HepG2 (cell line): Measurements from ENCODE around the gene OST4. TPM values are rescaled to one million over a fixed set of nuclear protein-coding genes. Genes with fewer than 3 reads are reported as not detected.

Source experiments
- ATAC-seq: fragments of 200-7000 bp; cut with Tn5 transposase; 3 replicates; pipeline ENCODE4 v1.9.1; 2020; ENCODE audit warnings: mild to moderate bottlenecking, moderate library complexity
- BruUV-seq: library from RNA; stranded (reverse); fragments of 400-500 nt; replicated peaks from 2 replicates; lab custom pipeline; 2021; lab: Mats Ljungman, UMichigan
- CTCF ChIA-PET: fragments of 300-600 bp; formaldehyde crosslinking; extraction: SDS; loops from one replicate; lab custom pipeline; 2021; ENCODE audit warnings: low total read pairs, inconsistent platforms, low intra/inter-chr PET ratio; lab: Yijun Ruan, JAX
- POLR2A ChIA-PET: fragments of 350-600 bp; sonication (Branson Sonifier 250); formaldehyde crosslinking; loops from one replicate; lab custom pipeline; 2020; ENCODE audit warnings: antibody characterized with exemption, inconsistent platforms; lab: Yijun Ruan, JAX
- DNase-seq: peaks from one replicate; pipeline ENCODE4 v3.0.0-alpha.2; 2015; ENCODE audit warnings: low spot score
- FAIRE-seq: peaks from 3 replicates; lab custom pipeline; 2011; peaks lifted over from hg19 to GRCh38; lab: Jason Lieb, UNC
- H2AFZ ChIP-seq: one replicate; pipeline ENCODE4 v1.6.1; 2011; ENCODE audit warnings: low read length, inconsistent platforms
- H3K27ac ChIP-seq: fragments of 300-600 bp; 3 replicates; pipeline ENCODE4 v1.8.0; 2011; ENCODE audit warnings: mixed run types, mild to moderate bottlenecking, mixed read lengths, low read length, inconsistent platforms; ENCODE audit not compliant: insufficient read depth; ENCODE audit errors: extremely low read length
- H3K27me3 ChIP-seq, 2 experiments: fragments of 200-600 bp in 1 of 2; 2 replicates in 1 of 2; 3 replicates in 1 of 2; pipeline versions ENCODE4 v1.6.0 to v1.8.0; 2011; ENCODE audit warnings: low read length in 2 of 2, mild to moderate bottlenecking in 2 of 2, moderate library complexity in 2 of 2, inconsistent platforms in 1 of 2; ENCODE audit not compliant: insufficient read depth in 2 of 2, control insufficient read depth in 1 of 2
- H3K36me3 ChIP-seq, 2 experiments: fragments of 200-600 bp in 1 of 2; replicated peaks in 1 of 2; 2 replicates in 1 of 2; 3 replicates in 1 of 2; pipeline versions ENCODE4 v1.5.1 to v1.8.0; 2011; ENCODE audit warnings: low read length in 2 of 2, inconsistent platforms in 1 of 2; ENCODE audit not compliant: insufficient read depth in 2 of 2, control insufficient read depth in 1 of 2
- H3K4me1 ChIP-seq: 2 replicates; pipeline ENCODE4 v1.5.1; 2012; ENCODE audit warnings: low read length, inconsistent platforms; ENCODE audit not compliant: insufficient read depth
- H3K4me2 ChIP-seq: 2 replicates; pipeline ENCODE4 v1.6.0; 2011; ENCODE audit warnings: low read depth, low read length, inconsistent platforms
- H3K4me3 ChIP-seq, 3 experiments: fragments of 200-600 bp in 1 of 3; sonication (generic), shearing (Covaris generic) in 1 of 3; replicated peaks in 1 of 3; 2 replicates each; pipeline ENCODE4 v1.5.1; 2011 to 2016; ENCODE audit warnings: low read length in 3 of 3, inconsistent platforms in 2 of 3, low read depth in 2 of 3, mild to moderate bottlenecking in 2 of 3, control low read depth in 1 of 3, mixed read lengths in 1 of 3; ENCODE audit not compliant: insufficient read depth in 1 of 3
- H3K79me2 ChIP-seq: one replicate; pipeline ENCODE4 v1.6.1; 2011; ENCODE audit warnings: low read length, inconsistent platforms; ENCODE audit not compliant: insufficient read depth
- H3K9ac ChIP-seq: 2 replicates; pipeline ENCODE4 v1.6.0; 2011; ENCODE audit warnings: mild to moderate bottlenecking, low read depth, low read length, inconsistent platforms; ENCODE audit not compliant: insufficient read depth
- H3K9me3 ChIP-seq: 2 replicates; pipeline ENCODE4 v1.5.1; 2012; ENCODE audit warnings: mild to moderate bottlenecking, low read length
- H4K20me1 ChIP-seq: 2 replicates; pipeline ENCODE4 v1.6.0; 2011; ENCODE audit warnings: inconsistent platforms, mild to moderate bottlenecking, low read length, moderate library complexity; ENCODE audit not compliant: insufficient read depth
- BRF2 ChIP-seq: sonication (generic); formaldehyde crosslinking; IDR thresholded peaks from 2 replicates; pipeline ENCODE4 v1.8.1; 2022; ENCODE audit warnings: mild to moderate bottlenecking, missing genetic modification reagents
- ETS1 ChIP-seq: sonication (generic); formaldehyde crosslinking; IDR thresholded peaks from 2 replicates; pipeline ENCODE4 v1.4.0; 2020; ENCODE audit warnings: missing genetic modification reagents
- FOXC1 ChIP-seq: sonication (generic); formaldehyde crosslinking; IDR thresholded peaks from 2 replicates; pipeline ENCODE4 v1.8.0; 2022; ENCODE audit warnings: mild to moderate bottlenecking, missing genetic modification reagents, borderline replicate concordance
- HDAC1 ChIP-seq: sonication (generic); formaldehyde crosslinking; IDR thresholded peaks from 2 replicates; pipeline ENCODE4 v1.5.1; 2020; ENCODE audit warnings: mild to moderate bottlenecking, missing genetic modification reagents
- HDAC6 ChIP-seq: fragments of 200-600 bp; sonication (generic); IDR thresholded peaks from 2 replicates; pipeline ENCODE4 v1.7.0; 2017; ENCODE audit warnings: mild to moderate bottlenecking, antibody characterized with exemption, low read length, low read depth
- KDM4B ChIP-seq: sonication (generic); formaldehyde crosslinking; IDR thresholded peaks from 2 replicates; pipeline ENCODE4 v1.4.0; 2020; ENCODE audit warnings: missing genetic modification reagents
- SP140L ChIP-seq: sonication (generic); formaldehyde crosslinking; IDR thresholded peaks from 2 replicates; pipeline ENCODE4 v1.4.0; 2020; ENCODE audit warnings: missing genetic modification reagents, borderline replicate concordance
- ZFP1 ChIP-seq: IDR thresholded peaks from 2 replicates; pipeline ENCODE4 v1.6.1; 2016
- ZNF317 ChIP-seq: sonication (generic); formaldehyde crosslinking; IDR thresholded peaks from 2 replicates; pipeline ENCODE4 v1.5.0; 2020; ENCODE audit warnings: mild to moderate bottlenecking, missing genetic modification reagents
- ZNF430 ChIP-seq: sonication (generic); formaldehyde crosslinking; IDR thresholded peaks from 2 replicates; pipeline ENCODE4 v1.9.0; 2021; ENCODE audit warnings: mild to moderate bottlenecking, missing genetic modification reagents
- WGBS: methylation state at CpG from one replicate; pipeline ENCODE4 v1.1.6; 2017; ENCODE audit warnings: low lambda C conversion rate; 5-methylcytosine and 5-hydroxymethylcytosine counted together
- in situ Hi-C: cut with HindIII; loops from 2 replicates; pipeline ENCODE4 v1.10.0; 2017; ENCODE audit warnings: low pct_unique_long_range_greater_than_20kb; ENCODE audit not compliant: extremely low pct_ligation_motif_present
- intact Hi-C: fragments of 100-400 bp; cut with micrococcal nuclease; formaldehyde crosslinking; loops from one replicate; pipeline ENCODE4 v1.10.0; 2022; ENCODE audit not compliant: unreplicated experiment
- polyA plus RNA-seq, 8 experiments: library from polyadenylated mRNA; depleted of rRNA in 3 of 8; stranded (reverse) in 7 of 8; unstranded in 1 of 8; fragments of >200 nt; fragmentation: Illumina TruSeq in 4 of 8; extraction: Trizol in 4 of 8; gene quantifications; 2 replicates each; pipeline versions ENCODE4 v1.2.1 to v1.2.3, GENCODE V29; 2011 to 2016; ENCODE audit warnings: low read depth in 4 of 8, missing spikeins in 1 of 8, mixed read lengths in 1 of 8; ENCODE audit not compliant: insufficient read depth in 1 of 8
- total RNA-seq, 5 experiments: library from RNA; depleted of rRNA; stranded (reverse); fragments of >200 nt; fragmentation: Illumina TruSeq; extraction: Trizol; gene quantifications; 2 replicates each; pipeline ENCODE4 v1.2.3, GENCODE V29; 2016; ENCODE audit warnings: low read depth in 1 of 5
- TF ChIP-seq, protein P1 (sequence below): sonication (generic); formaldehyde crosslinking; IDR thresholded peaks from 2 replicates; pipeline ENCODE4 v1.4.0; 2020; ENCODE audit warnings: missing genetic modification reagents, borderline replicate concordance
- TF ChIP-seq, protein P2 (sequence below): sonication (generic); formaldehyde crosslinking; IDR thresholded peaks from 2 replicates; pipeline ENCODE4 v1.4.0; 2020; ENCODE audit warnings: missing genetic modification reagents
- TF ChIP-seq, protein P3 (sequence below): sonication (generic); formaldehyde crosslinking; IDR thresholded peaks from 2 replicates; pipeline ENCODE4 v1.5.1; 2020; ENCODE audit warnings: mild to moderate bottlenecking, missing genetic modification reagents, moderate library complexity

OST4 gene
- total and polyA plus RNA-seq, 2 of the 13 experiments (the other 11 are each of a cell fraction or from before 2014, with no cell fraction given) = 498 to 584 TPM

DNA sequence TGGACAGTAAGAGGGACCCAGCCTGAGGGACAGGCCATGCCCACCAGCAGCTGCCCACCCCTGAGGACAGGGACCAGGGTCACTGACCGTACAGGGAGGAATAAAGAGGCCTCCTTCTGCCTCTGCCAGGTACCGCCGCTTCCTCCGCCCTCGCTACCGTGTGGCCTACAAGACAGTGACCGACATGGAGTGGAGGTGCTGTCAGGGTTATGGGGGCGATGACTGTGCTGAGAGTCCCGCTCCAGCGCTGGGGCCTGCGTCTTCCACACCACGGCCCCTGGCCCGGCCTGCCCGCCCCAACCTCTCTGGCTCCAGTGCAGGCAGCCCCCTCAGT is 9.1 kb upstream of the OST4 start:
- Histone ChIP-seq H3K36me3 (no peaks in the 10 kb centered on the region), H3K27me3 (no peaks in the 10 kb centered on the region), H3K4me1 (peaks cover 85% of the 10 kb centered on the region), H3K9me3 (no peaks in the 10 kb centered on the region), H3K9ac (no peak overlapping the region), H3K79me2 (no peaks in the 10 kb centered on the region), H4K20me1 (no peaks in the 10 kb centered on the region), H3K27ac (no peak overlapping the region), H3K4me2 (peak overlapping the region; percentile 72), H3K4me3 (peak overlapping the region in 1 of 3 experiments; percentile 65; a peak in 1 of 6 replicates), H2AFZ (no peak overlapping the region)
- ChIA-PET POLR2A (interaction anchor here (0.7 to 9.2 kb wide), 16 partner anchors 8 to 277 kb away, joined by 3 to 106 read pairs (median 4); partner anchors contain the start of genes AGBL5, ATRAID, GTF3C2 and OST4), CTCF (no interaction called here)
- BruUV-seq = no TSS peak
- DNase-seq = no peak
- FAIRE-seq = no peak
- WGBS = 95% methylated on average over 14 of the region's 14 CpGs
- ATAC-seq = no peak
- intact Hi-C loops = loop anchor here (10.0 kb wide), 1 partner anchor 46 kb away; the partner anchor contains the start of gene TMEM214
- in situ Hi-C loops = no loop called here
- TF ChIP-seq HDAC1 (CRISPR knock-in tag) = no peak
- TF ChIP-seq HDAC6 = no peak
- no peak for TF ChIP-seq SP140L (CRISPR knock-in tag)
- peak; percentile 5; the same call in 1 of the 2 replicates for TF ChIP-seq FOXC1 (CRISPR knock-in tag)
- TF ChIP-seq, protein P1, sequence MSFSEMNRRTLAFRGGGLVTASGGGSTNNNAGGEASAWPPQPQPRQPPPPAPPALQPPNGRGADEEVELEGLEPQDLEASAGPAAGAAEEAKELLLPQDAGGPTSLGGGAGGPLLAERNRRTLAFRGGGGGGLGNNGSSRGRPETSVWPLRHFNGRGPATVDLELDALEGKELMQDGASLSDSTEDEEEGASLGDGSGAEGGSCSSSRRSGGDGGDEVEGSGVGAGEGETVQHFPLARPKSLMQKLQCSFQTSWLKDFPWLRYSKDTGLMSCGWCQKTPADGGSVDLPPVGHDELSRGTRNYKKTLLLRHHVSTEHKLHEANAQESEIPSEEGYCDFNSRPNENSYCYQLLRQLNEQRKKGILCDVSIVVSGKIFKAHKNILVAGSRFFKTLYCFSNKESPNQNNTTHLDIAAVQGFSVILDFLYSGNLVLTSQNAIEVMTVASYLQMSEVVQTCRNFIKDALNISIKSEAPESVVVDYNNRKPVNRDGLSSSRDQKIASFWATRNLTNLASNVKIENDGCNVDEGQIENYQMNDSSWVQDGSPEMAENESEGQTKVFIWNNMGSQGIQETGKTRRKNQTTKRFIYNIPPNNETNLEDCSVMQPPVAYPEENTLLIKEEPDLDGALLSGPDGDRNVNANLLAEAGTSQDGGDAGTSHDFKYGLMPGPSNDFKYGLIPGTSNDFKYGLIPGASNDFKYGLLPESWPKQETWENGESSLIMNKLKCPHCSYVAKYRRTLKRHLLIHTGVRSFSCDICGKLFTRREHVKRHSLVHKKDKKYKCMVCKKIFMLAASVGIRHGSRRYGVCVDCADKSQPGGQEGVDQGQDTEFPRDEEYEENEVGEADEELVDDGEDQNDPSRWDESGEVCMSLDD (CRISPR knock-in tag) = no peak
- TF ChIP-seq ZFP1 (CRISPR knock-in tag) = no peak
- TF ChIP-seq ETS1 (CRISPR knock-in tag) = no peak
- TF ChIP-seq, protein P2, sequence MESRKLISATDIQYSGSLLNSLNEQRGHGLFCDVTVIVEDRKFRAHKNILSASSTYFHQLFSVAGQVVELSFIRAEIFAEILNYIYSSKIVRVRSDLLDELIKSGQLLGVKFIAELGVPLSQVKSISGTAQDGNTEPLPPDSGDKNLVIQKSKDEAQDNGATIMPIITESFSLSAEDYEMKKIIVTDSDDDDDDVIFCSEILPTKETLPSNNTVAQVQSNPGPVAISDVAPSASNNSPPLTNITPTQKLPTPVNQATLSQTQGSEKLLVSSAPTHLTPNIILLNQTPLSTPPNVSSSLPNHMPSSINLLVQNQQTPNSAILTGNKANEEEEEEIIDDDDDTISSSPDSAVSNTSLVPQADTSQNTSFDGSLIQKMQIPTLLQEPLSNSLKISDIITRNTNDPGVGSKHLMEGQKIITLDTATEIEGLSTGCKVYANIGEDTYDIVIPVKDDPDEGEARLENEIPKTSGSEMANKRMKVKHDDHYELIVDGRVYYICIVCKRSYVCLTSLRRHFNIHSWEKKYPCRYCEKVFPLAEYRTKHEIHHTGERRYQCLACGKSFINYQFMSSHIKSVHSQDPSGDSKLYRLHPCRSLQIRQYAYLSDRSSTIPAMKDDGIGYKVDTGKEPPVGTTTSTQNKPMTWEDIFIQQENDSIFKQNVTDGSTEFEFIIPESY (CRISPR knock-in tag) = peak; percentile 46; the same call in 1 of the 2 replicates
- no peak for TF ChIP-seq KDM4B (CRISPR knock-in tag)
- no peak for TF ChIP-seq ZNF430 (CRISPR knock-in tag)
- no peak for TF ChIP-seq BRF2 (CRISPR knock-in tag)
- TF ChIP-seq, protein P3, sequence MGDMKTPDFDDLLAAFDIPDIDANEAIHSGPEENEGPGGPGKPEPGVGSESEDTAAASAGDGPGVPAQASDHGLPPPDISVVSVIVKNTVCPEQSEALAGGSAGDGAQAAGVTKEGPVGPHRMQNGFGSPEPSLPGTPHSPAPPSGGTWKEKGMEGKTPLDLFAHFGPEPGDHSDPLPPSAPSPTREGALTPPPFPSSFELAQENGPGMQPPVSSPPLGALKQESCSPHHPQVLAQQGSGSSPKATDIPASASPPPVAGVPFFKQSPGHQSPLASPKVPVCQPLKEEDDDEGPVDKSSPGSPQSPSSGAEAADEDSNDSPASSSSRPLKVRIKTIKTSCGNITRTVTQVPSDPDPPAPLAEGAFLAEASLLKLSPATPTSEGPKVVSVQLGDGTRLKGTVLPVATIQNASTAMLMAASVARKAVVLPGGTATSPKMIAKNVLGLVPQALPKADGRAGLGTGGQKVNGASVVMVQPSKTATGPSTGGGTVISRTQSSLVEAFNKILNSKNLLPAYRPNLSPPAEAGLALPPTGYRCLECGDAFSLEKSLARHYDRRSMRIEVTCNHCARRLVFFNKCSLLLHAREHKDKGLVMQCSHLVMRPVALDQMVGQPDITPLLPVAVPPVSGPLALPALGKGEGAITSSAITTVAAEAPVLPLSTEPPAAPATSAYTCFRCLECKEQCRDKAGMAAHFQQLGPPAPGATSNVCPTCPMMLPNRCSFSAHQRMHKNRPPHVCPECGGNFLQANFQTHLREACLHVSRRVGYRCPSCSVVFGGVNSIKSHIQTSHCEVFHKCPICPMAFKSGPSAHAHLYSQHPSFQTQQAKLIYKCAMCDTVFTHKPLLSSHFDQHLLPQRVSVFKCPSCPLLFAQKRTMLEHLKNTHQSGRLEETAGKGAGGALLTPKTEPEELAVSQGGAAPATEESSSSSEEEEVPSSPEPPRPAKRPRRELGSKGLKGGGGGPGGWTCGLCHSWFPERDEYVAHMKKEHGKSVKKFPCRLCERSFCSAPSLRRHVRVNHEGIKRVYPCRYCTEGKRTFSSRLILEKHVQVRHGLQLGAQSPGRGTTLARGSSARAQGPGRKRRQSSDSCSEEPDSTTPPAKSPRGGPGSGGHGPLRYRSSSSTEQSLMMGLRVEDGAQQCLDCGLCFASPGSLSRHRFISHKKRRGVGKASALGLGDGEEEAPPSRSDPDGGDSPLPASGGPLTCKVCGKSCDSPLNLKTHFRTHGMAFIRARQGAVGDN (CRISPR knock-in tag) = peak; percentile 25; the same call in 1 of the 2 replicates
- TF ChIP-seq ZNF317 (CRISPR knock-in tag) = no peak
